Astrocyte (in vitro differentiated cells and primary cell): ENCODE results near the gene CNTNAP5. TPM values are rescaled to one million over a fixed set of nuclear protein-coding genes. Genes with fewer than 3 reads are reported as not detected.

ENCODE experiments used
- DNase-seq: peaks from one replicate; pipeline ENCODE4 v3.0.0-alpha.2; 2010; ENCODE audit warnings: low read depth
- FAIRE-seq: peaks from 2 replicates; lab custom pipeline; 2011; peaks lifted over from hg19 to GRCh38; lab: Jason Lieb, UNC
- H2AFZ ChIP-seq: 2 replicates; pipeline ENCODE4 v1.6.0; 2012; ENCODE audit warnings: low read depth, low read length, inconsistent platforms
- H3K27ac ChIP-seq: 2 replicates; pipeline ENCODE4 v1.5.1; 2011; ENCODE audit warnings: low read depth, low read length, inconsistent platforms
- H3K27me3 ChIP-seq: 2 replicates; pipeline ENCODE4 v1.6.0; 2011; ENCODE audit warnings: low read length, inconsistent platforms; ENCODE audit not compliant: insufficient read depth
- H3K36me3 ChIP-seq: 2 replicates; pipeline ENCODE4 v1.5.1; 2011; ENCODE audit warnings: low read length, inconsistent platforms; ENCODE audit not compliant: insufficient read depth
- H3K4me1 ChIP-seq: 2 replicates; pipeline ENCODE4 v1.5.1; 2011; ENCODE audit warnings: low read length, inconsistent platforms; ENCODE audit not compliant: insufficient read depth
- H3K4me2 ChIP-seq: 2 replicates; pipeline ENCODE4 v1.6.0; 2012; ENCODE audit warnings: low read length, inconsistent platforms
- H3K4me3 ChIP-seq: 2 replicates; pipeline ENCODE4 v1.5.1; 2011; ENCODE audit warnings: low read depth, mild to moderate bottlenecking, low read length, inconsistent platforms; ENCODE audit not compliant: insufficient read depth
- H3K79me2 ChIP-seq: 2 replicates; pipeline ENCODE4 v1.6.0; 2012; ENCODE audit warnings: mild to moderate bottlenecking, low read length, inconsistent platforms; ENCODE audit not compliant: insufficient read depth
- H3K9ac ChIP-seq: 2 replicates; pipeline ENCODE4 v1.6.0; 2012; ENCODE audit warnings: mild to moderate bottlenecking, low read length, inconsistent platforms
- H3K9me3 ChIP-seq: 2 replicates; pipeline ENCODE4 v1.5.1; 2012; ENCODE audit warnings: low read depth, mild to moderate bottlenecking, low read length, inconsistent platforms; ENCODE audit not compliant: insufficient read depth
- H4K20me1 ChIP-seq: 2 replicates; pipeline ENCODE4 v1.6.0; 2012; ENCODE audit warnings: low read length, inconsistent platforms; ENCODE audit not compliant: insufficient read depth
- H3K27ac Mint-ChIP-seq: one replicate; pipeline ENCODE4 v1.8.0; 2021; ENCODE audit warnings: mild to moderate bottlenecking, mixed read lengths; ENCODE audit not compliant: unreplicated experiment
- H3K27me3 Mint-ChIP-seq: one replicate; pipeline ENCODE4 v1.8.0; 2021; ENCODE audit warnings: low read depth, mixed read lengths; ENCODE audit not compliant: unreplicated experiment
- H3K36me3 Mint-ChIP-seq: one replicate; pipeline ENCODE4 v1.8.0; 2021; ENCODE audit warnings: low read depth, mixed read lengths; ENCODE audit not compliant: unreplicated experiment
- H3K4me1 Mint-ChIP-seq: one replicate; pipeline ENCODE4 v1.8.0; 2021; ENCODE audit warnings: low read depth, mixed read lengths; ENCODE audit not compliant: unreplicated experiment
- H3K4me3 Mint-ChIP-seq: one replicate; pipeline ENCODE4 v1.8.0; 2021; ENCODE audit warnings: mild to moderate bottlenecking, moderate library complexity, mixed read lengths; ENCODE audit not compliant: unreplicated experiment
- H3K9me3 Mint-ChIP-seq: one replicate; pipeline ENCODE4 v1.8.0; 2021; ENCODE audit warnings: mild to moderate bottlenecking, mixed read lengths; ENCODE audit not compliant: unreplicated experiment
- CTCF ChIP-seq: IDR thresholded peaks from 2 replicates; pipeline ENCODE4 v1.5.1; 2011; ENCODE audit warnings: low read depth, mild to moderate bottlenecking, inconsistent platforms, low read length, moderate library complexity; ENCODE audit not compliant: insufficient read depth
- EZH2 ChIP-seq: IDR thresholded peaks from 2 replicates; pipeline ENCODE4 v1.6.1; 2012; ENCODE audit warnings: mild to moderate bottlenecking, low read length, inconsistent platforms; ENCODE audit not compliant: insufficient read depth
- total RNA-seq: library from RNA; stranded (reverse); gene quantifications from 2 replicates; pipeline ENCODE4 v1.2.1, GENCODE V29; 2021

The CNTNAP5 gene
- total RNA-seq, 1 donor from 2014 or later, result 0.30 TPM

- H4K20me1 ChIP-seq, result no peaks in the 10 kb centered on the region
- no peaks in the 10 kb centered on the region for H3K4me1 ChIP-seq
- H3K27ac ChIP-seq, result no peak overlapping the region
- no peaks in the 10 kb centered on the region for H3K27me3 ChIP-seq
- no peak overlapping the region for H2AFZ ChIP-seq
- H3K9me3 ChIP-seq, result no peaks in the 10 kb centered on the region
- Mint-ChIP-seq H3K9me3 (no peaks in the 10 kb centered on the region), H3K27me3 (no peaks in the 10 kb centered on the region), H3K36me3 (no peaks in the 10 kb centered on the region), H3K4me1 (peaks cover 5% of the 10 kb centered on the region), H3K4me3 (no peak overlapping the region), H3K27ac (no peak overlapping the region)
- TF ChIP-seq CTCF (no peak), EZH2 (no peak)
- no peak overlapping the region for H3K4me3 ChIP-seq
- H3K79me2 ChIP-seq, result no peaks in the 10 kb centered on the region
- no peak for FAIRE-seq
- H3K9ac ChIP-seq, result no peak overlapping the region
- no peak for DNase-seq
- H3K36me3 ChIP-seq, result no peaks in the 10 kb centered on the region
- H3K4me2 ChIP-seq, result no peak overlapping the region
Measured at GRCh38 chr2:124180635-124181034, 155.5 kb downstream of the CNTNAP5 start.

- Histone ChIP-seq H4K20me1 (no peaks in the 10 kb centered on the region), H3K27me3 (no peaks in the 10 kb centered on the region), H3K4me1 (no peaks in the 10 kb centered on the region), H2AFZ (no peak overlapping the region), H3K4me3 (no peak overlapping the region), H3K9me3 (no peaks in the 10 kb centered on the region), H3K9ac (no peak overlapping the region), H3K4me2 (no peak overlapping the region), H3K36me3 (no peaks in the 10 kb centered on the region), H3K79me2 (no peaks in the 10 kb centered on the region), H3K27ac (no peak overlapping the region)
- no peak overlapping the region for H3K4me3 Mint-ChIP-seq
- FAIRE-seq (no peak), DNase-seq (no peak)
- TF ChIP-seq EZH2 (no peak), CTCF (no peak)
- H3K9me3 Mint-ChIP-seq, result no peaks in the 10 kb centered on the region
- no peaks in the 10 kb centered on the region for H3K27me3 Mint-ChIP-seq
- no peaks in the 10 kb centered on the region for H3K36me3 Mint-ChIP-seq
- peaks cover 5% of the 10 kb centered on the region for H3K4me1 Mint-ChIP-seq
- no peak overlapping the region for H3K27ac Mint-ChIP-seq
Measured at GRCh38 chr2:124186801-124187200, 161.7 kb downstream of the CNTNAP5 start.

- Histone ChIP-seq H3K9me3 (no peaks in the 10 kb centered on the region), H2AFZ (no peak overlapping the region), H3K36me3 (no peaks in the 10 kb centered on the region), H3K27me3 (no peaks in the 10 kb centered on the region), H3K79me2 (no peaks in the 10 kb centered on the region), H4K20me1 (no peaks in the 10 kb centered on the region), H3K4me3 (no peak overlapping the region), H3K27ac (no peak overlapping the region), H3K4me2 (no peak overlapping the region), H3K4me1 (no peaks in the 10 kb centered on the region), H3K9ac (no peak overlapping the region)
- Mint-ChIP-seq H3K4me3 (no peak overlapping the region), H3K4me1 (no peaks in the 10 kb centered on the region), H3K27ac (no peak overlapping the region), H3K9me3 (no peaks in the 10 kb centered on the region), H3K27me3 (peaks cover 4% of the 10 kb centered on the region), H3K36me3 (no peaks in the 10 kb centered on the region)
- FAIRE-seq (no peak), DNase-seq (no peak)
- no peak for TF ChIP-seq EZH2
Measured at GRCh38 chr2:124187948-124188347, 162.9 kb downstream of the CNTNAP5 start.
